GM21723 (cell line): Measurements from ENCODE around the gene XCL2.
A peak's percentile ranks its signal among the peaks of the same experiment; 100 is the strongest.

Experiments
- ATAC-seq: cut with Tn5 transposase; IDR thresholded peaks from one replicate; pipeline ENCODE4 v1.9.1; 2021; ENCODE audit warnings: mild to moderate bottlenecking, moderate library complexity; ENCODE audit not compliant: unreplicated experiment

The XCL2 gene

GRCh38 chr1:168518201-168518689, 25.6 kb downstream of the XCL2 start:
- ATAC-seq, result no peak

- ATAC-seq, result no peak
These were observed 29.3 kb downstream of the XCL2 start for GRCh38 chr1:168514455-168514854.

DNA sequence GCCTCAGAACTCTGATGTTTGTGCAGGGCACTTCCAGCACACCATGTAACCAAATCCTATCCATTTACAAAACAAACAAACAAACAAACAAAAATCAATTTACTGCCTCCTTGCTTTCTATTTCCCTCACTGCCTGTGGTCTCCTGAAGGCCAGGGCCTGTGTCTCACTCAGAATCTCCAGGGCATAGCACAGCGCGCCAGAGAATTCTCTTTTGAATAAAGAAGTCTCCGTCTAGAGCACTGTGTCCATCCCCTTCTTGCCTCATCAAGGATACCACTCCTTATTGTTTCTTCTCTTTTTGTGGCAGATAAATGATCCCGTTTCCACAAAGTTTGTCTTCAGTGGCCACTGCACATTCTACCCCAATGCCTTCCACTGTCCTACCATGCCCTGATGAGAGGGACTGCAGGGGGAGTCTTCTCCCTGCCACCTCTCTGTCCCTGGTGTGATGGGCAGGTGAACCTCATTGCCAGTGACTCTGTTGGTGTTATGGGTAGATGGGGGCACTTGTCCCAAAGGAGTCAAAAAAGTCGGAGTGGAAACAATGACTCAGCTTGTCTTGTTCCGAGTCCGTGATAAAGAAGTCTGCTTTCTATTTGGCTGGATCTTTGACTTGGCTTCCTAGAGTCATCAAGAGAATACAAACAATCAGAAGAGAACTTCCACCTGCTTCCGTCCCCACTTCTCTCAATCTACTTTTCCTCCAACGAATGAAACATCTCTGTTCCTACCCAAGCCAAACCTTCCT, 30.0 kb downstream of the XCL2 start:
- ATAC-seq, result no peak

GRCh38 chr1:168512864-168513595, 30.8 kb downstream of the XCL2 start:
- ATAC-seq, result no peak

DNA sequence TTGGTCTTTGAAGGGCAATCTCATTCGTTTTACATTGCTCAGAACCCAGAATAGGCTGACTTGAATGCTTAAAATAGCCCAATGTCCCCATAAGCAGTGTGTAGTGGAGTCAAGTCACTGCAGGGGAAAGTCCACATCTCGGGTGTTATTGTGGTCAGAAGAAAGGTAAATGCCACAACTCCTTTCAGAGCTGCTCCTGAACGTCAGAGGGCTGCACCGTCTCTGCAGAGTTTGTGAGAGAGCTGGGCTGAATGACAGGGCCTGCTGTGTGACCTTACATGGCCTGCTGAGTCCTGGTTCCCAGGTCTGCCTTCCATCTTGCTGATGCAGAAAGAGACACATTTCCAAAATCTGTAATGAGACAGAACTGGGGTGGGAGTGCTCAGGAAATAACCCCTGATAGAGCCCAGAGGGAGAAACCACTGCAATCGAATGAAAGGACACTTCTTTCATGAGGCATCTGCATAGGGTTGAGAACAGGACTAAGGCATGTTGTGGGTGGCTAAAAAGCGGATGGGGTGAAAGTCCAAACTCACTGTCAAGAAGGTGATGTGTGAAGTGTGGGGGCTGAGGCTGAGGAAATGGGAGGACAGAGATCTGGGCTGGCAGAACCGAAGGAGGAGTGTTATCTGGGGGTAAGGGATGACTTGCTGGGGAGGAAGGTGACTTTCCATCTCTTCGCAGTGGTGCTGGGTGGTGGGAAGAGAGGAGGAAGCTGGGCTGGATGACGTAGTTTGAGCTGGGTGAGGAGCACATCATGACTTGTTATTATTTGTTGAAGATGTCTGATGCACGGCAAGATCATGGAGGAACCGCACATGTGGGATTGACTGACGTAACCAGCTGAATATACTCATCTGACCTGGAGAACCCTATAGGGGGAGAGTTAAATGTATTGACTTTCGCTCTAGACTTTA, 33.7 kb downstream of the XCL2 start:
- ATAC-seq, result peak; percentile 85

GRCh38 chr1:168509210-168509609, 34.6 kb downstream of the XCL2 start:
- ATAC-seq, result no peak

GRCh38 chr1:168507828-168508227, 36.0 kb downstream of the XCL2 start:
- ATAC-seq, result no peak

DNA sequence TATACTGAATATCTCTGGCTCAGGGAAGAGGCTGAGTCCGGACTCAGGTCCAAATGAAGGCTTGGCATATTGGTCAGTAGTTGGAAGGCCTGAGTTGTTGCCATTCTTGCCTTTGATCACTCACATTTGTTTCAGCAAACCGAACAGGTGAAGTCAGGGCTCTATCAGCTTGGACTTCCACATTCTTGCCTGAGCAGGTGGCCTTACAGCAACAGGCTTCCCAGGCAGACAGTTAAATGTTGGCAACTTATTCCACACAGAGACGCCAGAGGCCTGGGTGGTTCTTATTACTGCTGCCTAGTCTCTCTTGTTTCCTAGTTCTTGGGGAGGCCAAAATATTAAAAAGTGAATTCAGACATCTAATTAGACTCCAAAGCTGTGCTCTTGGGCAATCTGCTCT, 36.6 kb downstream of the XCL2 start:
- no peak for ATAC-seq

- ATAC-seq, result no peak
These were observed 37.5 kb downstream of the XCL2 start for GRCh38 chr1:168506204-168506819.

GRCh38 chr1:168505006-168505405, 38.8 kb downstream of the XCL2 start:
- no peak for ATAC-seq

DNA sequence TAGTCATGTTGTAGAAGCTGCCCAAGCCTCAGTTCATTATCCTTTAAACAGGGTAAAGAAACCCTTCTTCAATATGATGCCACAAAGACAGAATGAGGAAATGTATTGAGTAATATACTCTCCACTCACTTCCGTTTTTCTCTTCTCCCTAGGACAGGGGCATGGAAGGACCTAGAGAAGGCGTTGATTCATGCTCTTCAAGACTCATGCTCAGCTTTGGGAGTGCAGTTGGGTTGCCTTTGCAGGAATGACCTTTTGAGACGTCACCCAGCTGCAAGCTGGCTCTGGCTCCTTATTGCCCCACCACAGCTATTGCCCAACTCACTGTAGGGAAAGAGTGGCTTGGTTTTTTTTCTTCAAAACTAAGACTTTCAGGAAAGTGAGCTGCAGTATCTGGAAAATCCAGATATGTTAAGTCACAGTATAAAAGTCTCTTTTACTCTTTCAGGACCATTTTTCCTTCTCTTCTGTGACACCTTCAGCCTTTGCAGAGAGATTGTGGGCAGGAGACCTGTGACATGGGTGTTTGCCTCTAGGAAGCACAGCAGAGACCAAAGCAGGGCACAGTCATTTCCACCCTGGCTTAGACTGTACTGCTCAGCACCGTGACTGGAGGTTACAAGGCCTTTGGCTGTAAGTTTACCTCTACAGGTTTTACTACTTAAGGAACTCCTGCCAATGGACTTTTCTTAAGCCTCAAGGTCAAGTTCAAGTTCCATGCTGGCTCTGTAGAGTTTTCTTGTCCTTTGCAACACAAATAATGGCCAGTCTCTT, 39.5 kb downstream of the XCL2 start:
- ATAC-seq, result peak; percentile 70

- no peak for ATAC-seq
These were observed 44.1 kb downstream of the XCL2 start for GRCh38 chr1:168499688-168500049.

DNA sequence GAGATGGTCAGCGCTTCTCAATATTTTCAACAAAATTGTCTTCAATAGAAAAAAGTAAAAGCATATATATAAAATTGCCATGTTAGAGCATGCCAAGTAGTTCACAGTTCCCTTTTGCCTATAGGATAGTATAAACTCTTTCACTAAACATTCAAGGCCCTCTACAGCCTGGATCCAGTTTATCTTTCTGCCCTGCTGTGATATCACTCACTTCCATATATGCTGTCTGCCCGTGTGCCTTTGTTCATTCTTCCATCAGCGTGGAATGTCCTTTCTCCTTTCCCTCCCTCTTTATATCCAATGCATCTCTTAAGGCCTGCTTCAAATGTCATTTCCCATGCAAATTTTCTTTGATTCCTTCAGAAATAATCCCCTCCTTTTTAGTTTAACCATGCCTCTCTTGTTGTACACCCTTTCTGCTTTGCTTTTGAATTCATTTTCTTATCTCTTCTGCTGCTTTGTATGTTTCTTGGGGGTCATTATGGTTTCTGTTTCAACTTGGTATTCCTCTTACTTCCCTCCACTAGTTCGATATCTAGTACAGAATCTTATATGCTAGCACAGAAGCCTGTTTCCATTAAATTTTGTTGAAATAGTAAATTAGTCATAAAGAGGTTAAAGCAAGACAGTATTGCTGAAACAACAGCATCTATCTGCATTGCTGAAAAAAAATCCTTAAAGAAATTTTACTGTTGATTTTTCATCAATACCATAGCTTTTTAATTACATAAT, 44.7 kb downstream of the XCL2 start:
- ATAC-seq, result no peak

DNA sequence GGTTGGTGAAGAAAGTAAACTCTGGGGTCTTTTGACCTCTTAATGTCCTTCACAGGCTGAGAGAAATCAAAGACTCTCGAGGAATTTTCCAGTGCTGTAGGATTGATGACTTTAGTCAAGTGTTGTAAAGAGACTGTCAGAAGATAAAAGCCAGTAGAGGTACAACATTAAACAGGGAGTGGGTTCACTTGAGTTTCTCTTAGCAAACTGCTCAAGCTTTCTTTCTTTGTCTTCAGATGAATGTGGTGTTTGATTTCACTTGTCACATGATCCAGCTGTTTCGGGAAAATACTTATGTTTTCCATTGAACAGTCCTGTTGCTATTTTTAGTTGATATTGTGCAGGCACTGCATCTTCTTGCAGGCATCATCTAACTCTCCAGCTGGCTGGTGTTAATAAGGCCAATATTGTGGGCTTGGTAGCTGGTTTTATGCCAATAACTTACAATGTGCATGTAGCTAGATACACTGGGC, 45.6 kb downstream of the XCL2 start:
- no peak for ATAC-seq

DNA sequence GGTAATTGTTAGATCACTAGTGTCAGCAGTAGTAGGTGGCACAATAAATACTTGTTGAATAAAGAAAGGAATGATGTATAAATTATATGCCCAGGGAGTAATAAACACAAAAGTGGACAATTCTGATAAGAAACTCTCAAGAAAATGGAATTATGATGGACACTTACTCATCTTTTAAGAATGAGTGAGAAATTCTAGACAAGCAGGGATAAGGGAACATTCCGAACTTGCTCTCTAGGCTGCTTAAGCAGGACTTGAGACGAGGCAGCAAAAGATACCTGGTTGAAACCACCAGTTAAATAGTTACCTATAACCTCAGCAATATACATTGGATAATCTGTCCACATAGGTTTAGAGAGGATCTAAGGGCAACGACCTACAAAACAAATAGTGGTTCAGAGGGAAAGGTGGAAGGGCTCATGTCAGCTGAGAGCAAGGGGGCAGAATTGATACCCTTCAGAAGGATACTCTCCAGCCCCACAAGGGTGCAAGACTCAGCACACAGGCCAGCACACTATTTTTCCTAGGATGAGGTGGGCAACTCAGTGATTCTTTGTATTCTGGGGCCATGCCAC, 46.3 kb downstream of the XCL2 start:
- ATAC-seq, result no peak

- no peak for ATAC-seq
These were observed 52.2 kb downstream of the XCL2 start for GRCh38 chr1:168491527-168492164.
